Measurements from ENCODE around the gene PAF1.

Gene PAF1

DNA sequence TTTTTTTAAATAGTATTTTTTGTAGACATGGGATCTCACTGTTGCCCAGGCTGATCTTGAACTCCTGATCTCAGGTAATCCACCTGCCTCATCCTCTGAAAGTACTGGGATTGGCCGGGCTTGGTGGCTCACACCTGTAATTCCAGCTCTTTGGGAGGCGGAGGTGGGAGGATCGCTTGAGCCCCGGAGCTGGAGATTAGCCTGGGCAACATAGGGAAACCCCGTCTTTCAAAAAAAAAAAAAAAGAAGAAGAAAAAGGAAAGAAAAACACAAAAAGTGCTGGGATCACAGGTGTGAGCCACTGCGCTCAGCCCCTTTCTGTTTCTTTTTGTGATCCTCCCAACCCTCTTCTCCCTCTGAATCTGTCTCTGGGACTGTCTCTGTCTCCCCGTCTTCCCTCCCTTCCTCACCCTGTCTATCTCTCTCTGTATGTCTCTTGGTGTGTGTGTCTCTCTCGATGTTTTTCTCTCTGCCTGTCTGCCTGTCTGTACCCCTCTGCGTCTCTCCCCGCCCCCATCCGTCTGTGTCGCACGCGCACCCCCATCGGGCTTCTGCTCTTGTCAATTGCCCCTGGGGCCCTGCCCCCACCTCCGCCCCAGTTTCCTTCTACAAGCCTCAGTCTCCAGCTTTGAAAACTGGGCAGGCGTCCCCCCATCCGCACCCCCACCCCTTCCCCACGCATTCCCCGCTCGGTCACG is 15.2 kb upstream of the PAF1 start:
- Histone ChIP-seq H3K9ac (ENCODE audit: low read length) (peak overlapping the region; percentile 64), H3K9me2 (ENCODE audit: low read depth, low read length) (no peaks in the 10 kb centered on the region), H3K4me3 (ENCODE audit: low read depth, low read length, poor library complexity, severe bottlenecking) (peak overlapping the region; percentile 96), H3K79me2 (ENCODE audit: insufficient read depth, low read length) (peaks cover 6% of the 10 kb centered on the region), H3K27me3 (ENCODE audit: insufficient read depth, low read length) (no peaks in the 10 kb centered on the region), H3K36me3 (ENCODE audit: insufficient read depth, low read length) (peaks cover 10% of the 10 kb centered on the region), H3K4me1 (ENCODE audit: insufficient read depth, low read length, severe bottlenecking) (peaks cover 83% of the 10 kb centered on the region), H3K4me2 (ENCODE audit: low read length) (peak overlapping the region; percentile 76), H4K20me1 (ENCODE audit: insufficient read depth, low read length) (no peaks in the 10 kb centered on the region), H2AFZ (ENCODE audit: low read length) (no peak overlapping the region), H3K27ac (ENCODE audit: low read depth, low read length, poor library complexity, severe bottlenecking) (peak overlapping the region; percentile 96), H3F3A (ENCODE audit: insufficient read depth, low read length) (peaks cover 18% of the 10 kb centered on the region), H3K9me3 (ENCODE audit: low read length) (no peaks in the 10 kb centered on the region)
- TF ChIP-seq EZH2 (IDR thresholded peaks at IDR 0.05; ENCODE audit: borderline replicate concordance, low read length): no peak
- TF ChIP-seq CTCF (IDR thresholded peaks at IDR 0.05; ENCODE audit: low read length): no peak

- H3K4me1 ChIP-seq (ENCODE audit: insufficient read depth, low read length, severe bottlenecking): peaks cover 83% of the 10 kb centered on the region
- H3K9me2 ChIP-seq (ENCODE audit: low read depth, low read length): no peaks in the 10 kb centered on the region
- H4K20me1 ChIP-seq (ENCODE audit: insufficient read depth, low read length): no peaks in the 10 kb centered on the region
- peaks cover 15% of the 10 kb centered on the region for H3F3A ChIP-seq (ENCODE audit: insufficient read depth, low read length)
- H3K27ac ChIP-seq (ENCODE audit: low read depth, low read length, poor library complexity, severe bottlenecking): peak overlapping the region; percentile 96
- H3K79me2 ChIP-seq (ENCODE audit: insufficient read depth, low read length): peaks cover 6% of the 10 kb centered on the region
- H3K36me3 ChIP-seq (ENCODE audit: insufficient read depth, low read length): peaks cover 10% of the 10 kb centered on the region
- no peak overlapping the region for H3K9ac ChIP-seq (ENCODE audit: low read length)
- TF ChIP-seq CTCF (IDR thresholded peaks at IDR 0.05; ENCODE audit: low read length): no peak
- TF ChIP-seq EZH2 (IDR thresholded peaks at IDR 0.05; ENCODE audit: borderline replicate concordance, low read length): no peak
- no peaks in the 10 kb centered on the region for H3K27me3 ChIP-seq (ENCODE audit: insufficient read depth, low read length)
- H2AFZ ChIP-seq (ENCODE audit: low read length): no peak overlapping the region
- peak overlapping the region; percentile 31 for H3K4me2 ChIP-seq (ENCODE audit: low read length)
- no peaks in the 10 kb centered on the region for H3K9me3 ChIP-seq (ENCODE audit: low read length)
- H3K4me3 ChIP-seq (ENCODE audit: low read depth, low read length, poor library complexity, severe bottlenecking): no peak overlapping the region
Measured at GRCh38 chr19:39405261-39405957, 14.5 kb upstream of the PAF1 start.

DNA sequence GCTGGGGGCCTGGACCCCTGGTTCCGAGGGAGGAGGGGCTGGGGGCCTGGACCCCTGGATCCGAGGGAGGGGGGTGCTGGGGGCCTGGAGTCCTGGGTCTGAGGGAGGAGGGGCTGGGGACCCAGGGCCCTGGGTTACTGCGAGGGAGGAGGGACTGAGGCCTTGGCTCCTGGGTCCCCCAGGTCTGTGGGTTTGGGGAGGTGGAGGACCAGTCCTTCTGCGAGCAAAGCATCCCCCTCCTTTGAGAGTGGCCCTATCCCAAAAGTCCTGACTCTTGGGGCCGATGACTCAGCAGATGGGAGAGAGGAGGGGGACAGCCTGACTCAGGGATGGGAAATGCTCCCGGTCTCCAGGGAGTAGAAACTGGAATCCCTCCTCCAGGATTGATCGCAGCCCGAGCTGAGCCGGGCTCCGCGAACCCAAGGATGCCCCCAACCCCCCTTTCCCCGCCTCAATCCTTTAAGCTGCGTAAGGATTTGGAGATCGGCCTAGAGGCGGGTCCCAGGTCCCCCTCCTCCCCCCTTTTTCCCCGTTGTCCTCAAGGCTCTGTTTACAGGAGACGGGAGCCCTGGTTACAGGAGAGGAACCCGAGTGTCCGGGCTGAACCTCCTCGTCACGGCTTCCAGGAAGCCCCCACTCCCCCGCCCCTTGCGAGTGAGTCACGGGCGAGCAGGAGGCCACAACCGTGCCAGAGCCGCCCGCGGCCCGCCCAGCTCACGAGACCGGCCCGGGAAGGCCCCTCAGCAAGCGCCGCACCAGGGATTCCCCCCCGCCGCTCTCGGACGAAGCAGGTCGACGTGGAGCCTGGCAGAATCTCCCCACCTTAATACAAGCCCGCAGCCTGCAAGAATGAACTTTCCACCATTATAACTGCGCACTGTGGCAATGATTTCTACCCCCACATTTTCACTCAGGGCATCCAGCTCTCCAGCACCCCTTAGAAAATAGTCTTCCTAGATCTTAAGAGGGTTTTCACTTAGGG is 12.7 kb upstream of the PAF1 start:
- Histone ChIP-seq H3F3A (ENCODE audit: insufficient read depth, low read length) (peaks cover 13% of the 10 kb centered on the region), H3K79me2 (ENCODE audit: insufficient read depth, low read length) (peaks cover 2% of the 10 kb centered on the region), H3K9me3 (ENCODE audit: low read length) (no peaks in the 10 kb centered on the region), H3K36me3 (ENCODE audit: insufficient read depth, low read length) (peaks cover 11% of the 10 kb centered on the region), H4K20me1 (ENCODE audit: insufficient read depth, low read length) (no peaks in the 10 kb centered on the region), H2AFZ (ENCODE audit: low read length) (no peak overlapping the region), H3K27ac (ENCODE audit: low read depth, low read length, poor library complexity, severe bottlenecking) (peak overlapping the region; percentile 96), H3K4me1 (ENCODE audit: insufficient read depth, low read length, severe bottlenecking) (peaks cover 73% of the 10 kb centered on the region), H3K4me3 (ENCODE audit: low read depth, low read length, poor library complexity, severe bottlenecking) (peak overlapping the region; percentile 43), H3K27me3 (ENCODE audit: insufficient read depth, low read length) (no peaks in the 10 kb centered on the region), H3K9ac (ENCODE audit: low read length) (peak overlapping the region; percentile 72), H3K4me2 (ENCODE audit: low read length) (peak overlapping the region; percentile 66), H3K9me2 (ENCODE audit: low read depth, low read length) (no peaks in the 10 kb centered on the region)
- TF ChIP-seq EZH2 (IDR thresholded peaks at IDR 0.05; ENCODE audit: borderline replicate concordance, low read length) (no peak), CTCF (IDR thresholded peaks at IDR 0.05; ENCODE audit: low read length) (no peak)

Measured in OCI-LY1 (cell line).